ENCODE data around the gene CENPM. TPM values are rescaled to one million over a fixed set of nuclear protein-coding genes. Genes with fewer than 3 reads are reported as not detected.

Gene CENPM
- total and polyA plus RNA-seq, 9 of the 15 experiments (the other 6 are each of a cell fraction or from before 2014, with no cell fraction given), result 11.3 to 67.7 (median 32.3) TPM

DNA sequence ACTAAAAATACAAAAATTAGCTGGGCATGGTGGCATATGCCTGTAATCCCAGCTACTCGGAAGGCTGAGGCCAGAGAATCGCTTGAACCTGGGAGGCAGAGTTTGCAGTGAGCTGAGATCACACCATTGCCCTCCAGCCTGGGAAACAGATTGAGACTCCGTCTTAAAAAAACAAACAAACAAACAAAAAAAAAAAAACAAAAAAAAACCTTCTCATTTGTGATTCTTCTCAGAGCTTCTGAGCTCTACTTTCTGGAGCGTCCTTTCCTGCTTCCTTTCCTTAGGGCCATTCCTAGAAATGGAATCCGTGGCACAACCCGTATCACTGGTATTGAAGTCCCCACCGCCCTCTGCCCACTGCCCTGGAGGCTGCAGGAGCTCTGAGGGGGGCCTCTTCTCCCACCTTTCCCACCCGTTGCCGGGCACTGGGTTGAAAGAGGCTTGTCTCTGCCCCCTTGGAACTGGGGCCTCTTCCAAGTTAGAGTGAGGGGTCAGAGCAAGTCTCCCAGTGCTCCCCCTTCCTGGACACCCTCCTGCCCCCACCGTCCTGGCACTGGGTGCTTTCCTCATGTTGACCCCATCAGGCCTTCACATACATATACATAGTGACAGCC, 30.1 kb downstream of the CENPM start:
- Histone ChIP-seq H3K4me3 (no peak overlapping the region), H3K27ac (ENCODE audit: extremely low read depth, low read depth, low read length) (no peak overlapping the region), H3K36me3 (ENCODE audit: control insufficient read depth, insufficient read depth, low read length) (no peaks in the 10 kb centered on the region), H3K79me2 (ENCODE audit: control insufficient read depth, insufficient read depth, low read length) (no peaks in the 10 kb centered on the region), H3K9ac (ENCODE audit: insufficient read depth in 1 of 2, low read depth in 2 of 2, low read length in 2 of 2) (no peak overlapping the region), H3K9me1 (ENCODE audit: control insufficient read depth, insufficient read depth, low read length) (no peaks in the 10 kb centered on the region), H4K20me1 (replicated peaks; ENCODE audit: control insufficient read depth, insufficient read depth, low read length) (peaks cover 9% of the 10 kb centered on the region; the same call in 1 of the 2 replicates), H3K27me3 (ENCODE audit: control insufficient read depth in 2 of 2, insufficient read depth in 2 of 2, low read length in 2 of 2) (0 out of 5 replicates have a peak, but pooled peaks cover 0 to 4% of the 10 kb centered on the region in 2 experiments), H3K4me2 (ENCODE audit: insufficient read depth, low read length) (no peak overlapping the region), H3K9me3 (replicated peaks; ENCODE audit: control insufficient read depth, insufficient read depth, low read depth, low read length) (no peaks in the 10 kb centered on the region), H2AFZ (ENCODE audit: low read depth, low read length) (no peak overlapping the region), H3K4me1 (replicated peaks in 1 of 2; ENCODE audit: control insufficient read depth in 2 of 2, insufficient read depth in 2 of 2, low read length in 2 of 2) (peaks cover 6 to 48% of the 10 kb centered on the region in 2 experiments; a peak in 3 of 5 replicates)
- ChIA-PET POLR2A (no interaction called here), CTCF (ENCODE audit: low intra/inter-chr PET ratio) (no interaction called here)
- no peak for DNase-seq (ENCODE audit: extremely low read depth in 1 of 4, low spot score in 3 of 4)
- intact Hi-C loops (cut with micrococcal nuclease) (no loop called here), in situ Hi-C loops (cut with MboI) (no loop called here)
- WGBS (ENCODE audit: insufficient coverage, low coverage, missing lambda C conversion rate), result 29% methylated on average over 8 of the region's 10 CpGs
- TF ChIP-seq RCOR1 (IDR thresholded peaks at IDR 0.05; ENCODE audit: borderline replicate concordance in 1 of 2, low read depth in 2 of 2, low read length in 2 of 2), result no peak
- TF ChIP-seq HDGF (IDR thresholded peaks at IDR 0.05), result no peak
- no peak for TF ChIP-seq TFAM (CRISPR knock-in tag; conservative IDR thresholded peaks at IDR 0.05)
- TF ChIP-seq, protein P1, sequence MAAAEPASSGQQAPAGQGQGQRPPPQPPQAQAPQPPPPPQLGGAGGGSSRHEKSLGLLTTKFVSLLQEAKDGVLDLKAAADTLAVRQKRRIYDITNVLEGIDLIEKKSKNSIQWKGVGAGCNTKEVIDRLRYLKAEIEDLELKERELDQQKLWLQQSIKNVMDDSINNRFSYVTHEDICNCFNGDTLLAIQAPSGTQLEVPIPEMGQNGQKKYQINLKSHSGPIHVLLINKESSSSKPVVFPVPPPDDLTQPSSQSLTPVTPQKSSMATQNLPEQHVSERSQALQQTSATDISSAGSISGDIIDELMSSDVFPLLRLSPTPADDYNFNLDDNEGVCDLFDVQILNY (CRISPR knock-in tag; IDR thresholded peaks at IDR 0.05), result no peak
- no peak for TF ChIP-seq ESRRB (CRISPR knock-in tag; IDR thresholded peaks at IDR 0.05; ENCODE audit: borderline replicate concordance)
- no peak for TF ChIP-seq ZNF785 (CRISPR knock-in tag; IDR thresholded peaks at IDR 0.05)
- TF ChIP-seq RBM15 (IDR thresholded peaks at IDR 0.05; ENCODE audit: insufficient read depth, low read length), result no peak
- TF ChIP-seq BMI1 (IDR thresholded peaks at IDR 0.05; ENCODE audit: low read length), result no peak
- no peak for TF ChIP-seq RNF2 (IDR thresholded peaks at IDR 0.05)
- BruUV-seq (replicated peaks), result no TSS peak
- no peak for FAIRE-seq
- ATAC-seq, result no peak

Measured in K562 (cell line).